Osteocyte (in vitro differentiated cells): ENCODE data around the gene MCRIP2. TPM values are rescaled to one million over a fixed set of nuclear protein-coding genes. Genes with fewer than 3 reads are reported as not detected.
A peak's percentile ranks its signal among the peaks of the same experiment; 100 is the strongest.

ENCODE experiments used
- DNase-seq: peaks from one replicate; pipeline ENCODE4 v3.0.0; 2021; ENCODE audit warnings: mixed read lengths; ENCODE audit not compliant: unreplicated experiment; ENCODE audit errors: extremely low spot score
- H3K27ac Mint-ChIP-seq: one replicate; pipeline ENCODE4 v1.8.0; 2021; ENCODE audit warnings: mild to moderate bottlenecking, mixed read lengths; ENCODE audit not compliant: unreplicated experiment
- H3K27me3 Mint-ChIP-seq: one replicate; pipeline ENCODE4 v1.8.0; 2021; ENCODE audit warnings: mixed read lengths; ENCODE audit not compliant: unreplicated experiment
- H3K36me3 Mint-ChIP-seq: one replicate; pipeline ENCODE4 v1.8.0; 2021; ENCODE audit warnings: mixed read lengths; ENCODE audit not compliant: unreplicated experiment
- H3K4me1 Mint-ChIP-seq: one replicate; pipeline ENCODE4 v1.8.0; 2021; ENCODE audit warnings: mixed read lengths; ENCODE audit not compliant: unreplicated experiment
- H3K4me3 Mint-ChIP-seq: one replicate; pipeline ENCODE4 v1.8.0; 2021; ENCODE audit warnings: mild to moderate bottlenecking, moderate library complexity, mixed read lengths; ENCODE audit not compliant: unreplicated experiment
- H3K9me3 Mint-ChIP-seq: one replicate; pipeline ENCODE4 v1.8.0; 2021; ENCODE audit warnings: mixed read lengths; ENCODE audit not compliant: unreplicated experiment
- total RNA-seq: library from RNA; stranded (reverse); gene quantifications from 2 replicates; pipeline ENCODE4 v1.2.1, GENCODE V29; 2021
- TF ChIP-seq, protein P1 (sequence below): fragments of 200-600 bp; sonication (generic); IDR thresholded peaks from 2 replicates; pipeline ENCODE4 v1.5.0; 2021; ENCODE audit warnings: antibody characterized with exemption, mild to moderate bottlenecking, moderate library complexity

The MCRIP2 gene
- total RNA-seq, 1 donor from 2014 or later, result 11.3 TPM

DNA sequence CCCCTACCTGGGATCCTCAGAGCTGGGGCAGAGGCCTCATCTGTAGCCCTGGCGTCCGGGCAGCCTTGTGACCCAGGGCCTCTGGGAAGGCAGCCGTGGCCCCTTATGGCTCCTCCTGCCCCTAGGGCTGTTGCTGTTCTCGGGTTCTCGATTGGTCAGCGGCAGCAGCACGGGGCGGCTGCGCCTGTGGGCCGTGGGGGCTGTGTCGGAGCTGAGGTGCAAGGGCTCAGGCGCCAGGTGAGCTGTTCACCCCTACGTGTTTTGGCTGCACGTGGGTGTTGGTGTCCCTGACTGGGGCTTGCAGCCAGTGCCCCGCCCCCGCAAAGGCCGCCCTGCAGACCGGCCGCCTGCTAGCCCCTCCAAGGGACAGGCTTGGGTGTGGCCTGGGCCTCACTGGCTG is 20.5 kb downstream of the MCRIP2 start:
- DNase-seq, result no peak
- Mint-ChIP-seq H3K4me3 (no peak overlapping the region), H3K27ac (no peak overlapping the region), H3K36me3 (peaks cover 2% of the 10 kb centered on the region), H3K9me3 (no peaks in the 10 kb centered on the region), H3K27me3 (no peaks in the 10 kb centered on the region), H3K4me1 (peaks cover 5% of the 10 kb centered on the region)
- TF ChIP-seq, protein P1, sequence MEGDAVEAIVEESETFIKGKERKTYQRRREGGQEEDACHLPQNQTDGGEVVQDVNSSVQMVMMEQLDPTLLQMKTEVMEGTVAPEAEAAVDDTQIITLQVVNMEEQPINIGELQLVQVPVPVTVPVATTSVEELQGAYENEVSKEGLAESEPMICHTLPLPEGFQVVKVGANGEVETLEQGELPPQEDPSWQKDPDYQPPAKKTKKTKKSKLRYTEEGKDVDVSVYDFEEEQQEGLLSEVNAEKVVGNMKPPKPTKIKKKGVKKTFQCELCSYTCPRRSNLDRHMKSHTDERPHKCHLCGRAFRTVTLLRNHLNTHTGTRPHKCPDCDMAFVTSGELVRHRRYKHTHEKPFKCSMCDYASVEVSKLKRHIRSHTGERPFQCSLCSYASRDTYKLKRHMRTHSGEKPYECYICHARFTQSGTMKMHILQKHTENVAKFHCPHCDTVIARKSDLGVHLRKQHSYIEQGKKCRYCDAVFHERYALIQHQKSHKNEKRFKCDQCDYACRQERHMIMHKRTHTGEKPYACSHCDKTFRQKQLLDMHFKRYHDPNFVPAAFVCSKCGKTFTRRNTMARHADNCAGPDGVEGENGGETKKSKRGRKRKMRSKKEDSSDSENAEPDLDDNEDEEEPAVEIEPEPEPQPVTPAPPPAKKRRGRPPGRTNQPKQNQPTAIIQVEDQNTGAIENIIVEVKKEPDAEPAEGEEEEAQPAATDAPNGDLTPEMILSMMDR, result no peak

DNA sequence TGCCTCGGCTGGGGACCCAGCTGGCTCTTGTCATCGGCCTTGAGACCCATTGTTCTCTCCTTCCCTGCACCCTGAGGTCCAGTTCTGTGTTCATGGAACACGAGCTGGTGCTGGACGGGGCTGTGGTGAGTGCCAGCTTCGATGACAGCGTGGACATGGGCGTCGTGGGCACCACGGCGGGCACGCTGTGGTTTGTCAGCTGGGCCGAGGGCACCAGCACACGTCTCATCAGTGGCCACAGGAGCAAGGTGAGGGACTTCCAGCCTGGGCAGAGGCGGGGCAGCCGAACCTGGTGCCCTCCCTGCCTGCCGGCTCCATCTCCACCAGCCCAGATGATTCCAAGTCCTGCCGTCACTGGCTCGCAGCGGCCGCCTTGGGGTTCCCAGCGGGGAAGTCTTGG is 21.0 kb downstream of the MCRIP2 start:
- no peak for DNase-seq
- Mint-ChIP-seq H3K4me3 (no peak overlapping the region), H3K36me3 (peaks cover 2% of the 10 kb centered on the region), H3K27ac (no peak overlapping the region), H3K4me1 (peaks cover 7% of the 10 kb centered on the region), H3K9me3 (no peaks in the 10 kb centered on the region), H3K27me3 (no peaks in the 10 kb centered on the region)
- TF ChIP-seq, protein P1, result no peak

DNA sequence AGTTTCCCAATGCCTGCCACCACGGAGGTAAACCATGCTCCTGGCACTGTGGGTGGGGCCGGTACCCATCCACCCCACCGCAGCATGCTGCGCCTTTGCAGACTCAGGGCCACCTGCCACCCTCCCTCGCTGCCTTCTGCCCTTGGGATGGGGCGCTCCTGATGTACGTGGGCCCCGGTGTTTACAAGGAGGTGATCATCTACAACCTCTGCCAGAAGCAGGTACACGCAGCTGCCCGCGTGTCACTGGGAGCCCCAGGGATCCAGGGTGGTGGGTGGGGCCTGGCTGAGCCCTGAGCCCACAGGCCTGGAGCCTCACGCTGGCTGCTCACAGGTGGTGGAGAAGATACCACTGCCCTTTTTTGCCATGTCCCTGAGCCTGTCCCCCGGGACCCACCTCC is 24.9 kb downstream of the MCRIP2 start:
- Mint-ChIP-seq H3K27me3 (no peaks in the 10 kb centered on the region), H3K4me3 (no peak overlapping the region)

DNA sequence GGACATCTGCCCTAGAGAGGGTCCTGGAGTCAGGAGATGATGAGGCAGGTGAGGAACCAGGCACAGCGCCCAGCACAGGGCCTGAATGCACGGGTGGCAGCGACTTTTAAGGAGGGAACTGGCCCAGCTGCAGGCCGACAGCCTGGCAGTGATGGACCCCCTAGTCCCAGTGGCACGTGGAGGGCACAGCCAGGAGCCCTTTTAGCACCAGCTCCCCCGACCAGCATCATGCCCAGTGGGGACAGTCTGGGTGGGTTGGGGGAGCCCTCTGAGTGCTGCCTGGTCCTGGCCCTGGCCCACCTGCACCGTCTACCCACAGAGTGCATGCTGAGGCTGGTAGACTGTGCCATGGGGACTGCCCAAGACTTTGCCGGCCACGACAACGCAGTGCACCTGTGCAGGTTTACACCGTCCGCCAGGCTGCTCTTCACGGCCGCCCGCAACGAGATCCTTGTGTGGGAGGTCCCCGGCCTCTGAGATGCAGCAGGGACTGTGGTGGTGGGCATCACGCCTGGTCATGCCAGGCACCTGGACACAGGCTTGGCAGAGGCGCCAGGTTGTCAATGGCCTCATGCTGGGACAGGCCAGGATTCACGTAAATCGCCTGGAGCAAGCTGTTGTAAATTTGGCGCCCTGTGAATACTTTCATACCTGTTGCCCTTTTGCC is 25.6 kb downstream of the MCRIP2 start:
- no peak for DNase-seq
- TF ChIP-seq, protein P1, result no peak
- H3K4me1 Mint-ChIP-seq, result peaks cover 5% of the 10 kb centered on the region
- H3K9me3 Mint-ChIP-seq, result no peaks in the 10 kb centered on the region
- peaks cover 2% of the 10 kb centered on the region for H3K36me3 Mint-ChIP-seq
- H3K27me3 Mint-ChIP-seq, result no peaks in the 10 kb centered on the region
- peak overlapping the region; percentile 89 for H3K27ac Mint-ChIP-seq
- peak overlapping the region; percentile 76 for H3K4me3 Mint-ChIP-seq

More for the DNA sequence above, 24.9 kb downstream of the MCRIP2 start:
- TF ChIP-seq, protein P1, result no peak
- H3K4me1 Mint-ChIP-seq, result peaks cover 5% of the 10 kb centered on the region
- H3K27ac Mint-ChIP-seq, result no peak overlapping the region
- no peaks in the 10 kb centered on the region for H3K9me3 Mint-ChIP-seq
- no peak for DNase-seq
- peaks cover 2% of the 10 kb centered on the region for H3K36me3 Mint-ChIP-seq

DNA sequence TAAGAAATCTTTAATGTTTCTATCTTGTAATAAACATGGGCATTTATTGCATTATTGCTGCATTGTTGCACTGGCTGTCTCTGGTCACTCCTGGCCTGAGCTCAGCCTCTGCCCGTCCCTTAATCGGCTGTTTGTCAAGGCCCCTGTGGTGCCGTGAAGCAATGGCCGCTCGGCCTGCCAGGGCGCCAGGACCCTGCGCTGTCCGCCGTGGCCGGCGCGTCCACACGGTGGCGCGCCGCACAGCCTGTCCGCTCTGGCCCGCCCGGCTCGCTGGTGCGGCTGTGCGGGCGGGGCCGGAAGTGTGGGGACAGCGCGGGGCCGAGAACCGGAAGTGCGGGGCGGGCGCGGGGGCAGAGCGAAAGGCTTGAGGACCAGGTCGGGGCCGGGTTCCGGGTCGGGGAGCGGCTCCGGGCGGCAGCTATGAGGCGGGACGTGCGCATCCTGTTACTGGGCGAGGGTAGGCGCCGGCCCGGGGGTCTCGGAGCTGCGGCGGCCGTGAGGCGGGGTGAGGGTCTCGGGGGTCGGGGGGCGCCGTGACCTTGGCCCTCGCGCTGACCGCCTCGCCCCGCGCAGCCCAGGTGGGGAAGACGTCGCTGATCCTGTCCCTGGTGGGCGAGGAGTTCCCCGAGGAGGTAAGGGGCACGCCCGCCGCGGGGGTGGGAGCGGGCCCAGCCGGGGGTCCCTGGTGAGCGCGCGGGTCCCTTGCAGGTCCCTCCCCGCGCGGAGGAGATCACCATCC is 26.3 kb downstream of the MCRIP2 start, which contains the start of gene RHOT2:
RHOT2 (plus strand) TSS at position 353 of the 739 bp plus-strand sequence; CDS start at position 421, 68 bp downstream.
- TF ChIP-seq, protein P1, result peak; percentile 94
- H3K4me1 Mint-ChIP-seq, result peaks cover 5% of the 10 kb centered on the region

More for the DNA sequence above, 26.3 kb downstream of the MCRIP2 start, which contains the start of gene RHOT2:
- Mint-ChIP-seq H3K4me3 (peak within 1 kb of the TSS; percentile 76), H3K9me3 (no peaks in the 10 kb centered on the region), H3K36me3 (peaks cover 4% of the 10 kb centered on the region), H3K27me3 (no peaks in the 10 kb centered on the region), H3K27ac (peak within 1 kb of the TSS; percentile 89)
- DNase-seq, result peak; percentile 98
